OCI-LY7 (cell line): ENCODE measurements around the gene NBL1.

Experiments used
- EZH2phosphoT487 ChIP-seq: fragments of 200-600 bp; sonication (generic); IDR thresholded peaks from 2 replicates; pipeline ENCODE4 v1.6.1; 2018; ENCODE audit warnings: low read depth, borderline replicate concordance, mild to moderate bottlenecking, mixed run types, antibody characterized with exemption, low read length, moderate library complexity, mixed read lengths
- TF ChIP-seq, protein P1 (sequence below): fragments of 200-600 bp; sonication (generic); conservative IDR thresholded peaks from 2 replicates; pipeline ENCODE4 v1.5.1; 2014; ENCODE audit warnings: mild to moderate bottlenecking, antibody characterized with exemption, low read length, moderate library complexity, mixed read lengths

DNA sequence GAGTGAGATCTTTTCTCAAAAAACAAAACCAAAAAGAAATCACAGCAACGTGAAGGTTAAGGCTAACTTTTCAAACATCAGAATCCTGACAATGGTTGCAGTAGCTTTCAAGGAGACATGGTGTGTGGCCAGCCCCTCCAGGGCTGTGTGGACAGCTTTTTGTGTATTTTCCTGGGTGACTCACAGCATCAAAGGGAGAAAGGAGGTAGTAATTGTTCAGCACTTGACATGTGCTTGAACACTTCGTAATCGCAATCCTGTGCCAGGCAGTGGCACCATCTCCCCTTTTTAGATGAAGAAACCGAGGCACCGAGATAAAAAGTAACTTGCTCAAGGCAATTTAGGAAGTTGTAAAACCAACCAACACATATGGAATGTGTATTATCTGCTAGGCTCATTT is 10.3 kb downstream of the NBL1 start:
- TF ChIP-seq, protein P1, sequence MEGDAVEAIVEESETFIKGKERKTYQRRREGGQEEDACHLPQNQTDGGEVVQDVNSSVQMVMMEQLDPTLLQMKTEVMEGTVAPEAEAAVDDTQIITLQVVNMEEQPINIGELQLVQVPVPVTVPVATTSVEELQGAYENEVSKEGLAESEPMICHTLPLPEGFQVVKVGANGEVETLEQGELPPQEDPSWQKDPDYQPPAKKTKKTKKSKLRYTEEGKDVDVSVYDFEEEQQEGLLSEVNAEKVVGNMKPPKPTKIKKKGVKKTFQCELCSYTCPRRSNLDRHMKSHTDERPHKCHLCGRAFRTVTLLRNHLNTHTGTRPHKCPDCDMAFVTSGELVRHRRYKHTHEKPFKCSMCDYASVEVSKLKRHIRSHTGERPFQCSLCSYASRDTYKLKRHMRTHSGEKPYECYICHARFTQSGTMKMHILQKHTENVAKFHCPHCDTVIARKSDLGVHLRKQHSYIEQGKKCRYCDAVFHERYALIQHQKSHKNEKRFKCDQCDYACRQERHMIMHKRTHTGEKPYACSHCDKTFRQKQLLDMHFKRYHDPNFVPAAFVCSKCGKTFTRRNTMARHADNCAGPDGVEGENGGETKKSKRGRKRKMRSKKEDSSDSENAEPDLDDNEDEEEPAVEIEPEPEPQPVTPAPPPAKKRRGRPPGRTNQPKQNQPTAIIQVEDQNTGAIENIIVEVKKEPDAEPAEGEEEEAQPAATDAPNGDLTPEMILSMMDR: no peak
- no peak for TF ChIP-seq EZH2phosphoT487
